Measurements from ENCODE around the gene ADAMTSL2.

GRCh38 chr9:133584559-133585476, 50.3 kb downstream of the ADAMTSL2 start:
- TF ChIP-seq GATA2 (IDR thresholded peaks at IDR 0.05; ENCODE audit: low read depth, low read length): no peak
- TF ChIP-seq GATA3 (IDR thresholded peaks at IDR 0.05; ENCODE audit: low read depth, low read length): no peak

Data from SH-SY5Y (cell line).